CD8-positive, alpha-beta memory T cell (primary cell): ENCODE results near the gene HGFAC. TPM values are rescaled to one million over a fixed set of nuclear protein-coding genes. Genes with fewer than 3 reads are reported as not detected.

Experiments used
- CTCF ChIA-PET: fragments of 350-600 bp; sonication (Branson Sonifier 250); formaldehyde crosslinking; loops from one replicate; lab custom pipeline; 2021; ENCODE audit warnings: antibody characterized with exemption; lab: Charles Lee
- POLR2A ChIA-PET: fragments of 350-600 bp; sonication (Branson Sonifier 250); formaldehyde crosslinking; loops from one replicate; lab custom pipeline; 2021; ENCODE audit warnings: antibody characterized with exemption; lab: Charles Lee
- DNase-seq, 5 donors: peaks; one replicate each; pipeline versions ENCODE4 v3.0.0 to v3.0.0-alpha.2; 2020 to 2022; ENCODE audit warnings: mixed read lengths in 1 of 5
- H3K27ac ChIP-seq: one replicate; pipeline ENCODE4 v1.7.0; 2013; ENCODE audit warnings: low read depth, mild to moderate bottlenecking, low read length, moderate library complexity
- H3K27me3 ChIP-seq: 2 replicates; pipeline ENCODE4 v1.7.0; 2013; ENCODE audit warnings: low read length, mild to moderate bottlenecking; ENCODE audit not compliant: insufficient read depth, poor library complexity, severe bottlenecking
- H3K36me3 ChIP-seq: 2 replicates; pipeline ENCODE4 v1.7.0; 2013; ENCODE audit warnings: mild to moderate bottlenecking, low read length, moderate library complexity; ENCODE audit not compliant: insufficient read depth
- H3K4me1 ChIP-seq: 2 replicates; pipeline ENCODE4 v1.7.0; 2013; ENCODE audit warnings: mild to moderate bottlenecking, low read length, moderate library complexity; ENCODE audit not compliant: insufficient read depth
- H3K4me3 ChIP-seq: 2 replicates; pipeline ENCODE4 v1.7.0; 2013; ENCODE audit warnings: mild to moderate bottlenecking, low read length
- H3K9me3 ChIP-seq: 2 replicates; pipeline ENCODE4 v1.7.0; 2013; ENCODE audit warnings: mild to moderate bottlenecking, low read length
- H3K27ac Mint-ChIP-seq, 8 donors: one replicate each; pipeline ENCODE4 v1.8.0; 2020 to 2021; ENCODE audit warnings: mixed read lengths in 8 of 8, mild to moderate bottlenecking in 6 of 8, inconsistent platforms in 3 of 8, moderate library complexity in 3 of 8
- H3K27me3 Mint-ChIP-seq, 2 donors: one replicate each; pipeline ENCODE4 v1.8.0; 2020 to 2021; ENCODE audit warnings: mixed read lengths in 2 of 2, mild to moderate bottlenecking in 1 of 2, moderate library complexity in 1 of 2
- H3K36me3 Mint-ChIP-seq, 3 donors: one replicate each; pipeline ENCODE4 v1.8.0; 2020 to 2021; ENCODE audit warnings: mixed read lengths in 3 of 3, inconsistent platforms in 1 of 3, mild to moderate bottlenecking in 1 of 3
- H3K4me1 Mint-ChIP-seq, 3 donors: one replicate each; pipeline ENCODE4 v1.8.0; 2020 to 2021; ENCODE audit warnings: mixed read lengths in 3 of 3, inconsistent platforms in 1 of 3, mild to moderate bottlenecking in 1 of 3
- H3K4me3 Mint-ChIP-seq, 7 donors: one replicate each; pipeline ENCODE4 v1.8.0; 2020 to 2021; ENCODE audit warnings: mixed read lengths in 7 of 7, mild to moderate bottlenecking in 6 of 7, moderate library complexity in 4 of 7, inconsistent platforms in 2 of 7
- H3K9me3 Mint-ChIP-seq, 5 donors: one replicate each; pipeline ENCODE4 v1.8.0; 2020 to 2022; ENCODE audit warnings: mixed read lengths in 5 of 5, mild to moderate bottlenecking in 3 of 5, moderate library complexity in 2 of 5, inconsistent platforms in 1 of 5
- polyA plus RNA-seq: library from polyadenylated mRNA; unstranded; fragments of 300-500 nt; fragmentation: Illumina TruSeq; gene quantifications from one replicate; pipeline ENCODE4 v1.2.3, GENCODE V29; 2021
- total RNA-seq, 2 experiments: library from RNA; stranded (reverse); gene quantifications; one replicate each; pipeline ENCODE4 v1.2.3, GENCODE V29; 2021

HGFAC gene
- total RNA-seq (not detected), polyA plus RNA-seq (not detected)

DNA sequence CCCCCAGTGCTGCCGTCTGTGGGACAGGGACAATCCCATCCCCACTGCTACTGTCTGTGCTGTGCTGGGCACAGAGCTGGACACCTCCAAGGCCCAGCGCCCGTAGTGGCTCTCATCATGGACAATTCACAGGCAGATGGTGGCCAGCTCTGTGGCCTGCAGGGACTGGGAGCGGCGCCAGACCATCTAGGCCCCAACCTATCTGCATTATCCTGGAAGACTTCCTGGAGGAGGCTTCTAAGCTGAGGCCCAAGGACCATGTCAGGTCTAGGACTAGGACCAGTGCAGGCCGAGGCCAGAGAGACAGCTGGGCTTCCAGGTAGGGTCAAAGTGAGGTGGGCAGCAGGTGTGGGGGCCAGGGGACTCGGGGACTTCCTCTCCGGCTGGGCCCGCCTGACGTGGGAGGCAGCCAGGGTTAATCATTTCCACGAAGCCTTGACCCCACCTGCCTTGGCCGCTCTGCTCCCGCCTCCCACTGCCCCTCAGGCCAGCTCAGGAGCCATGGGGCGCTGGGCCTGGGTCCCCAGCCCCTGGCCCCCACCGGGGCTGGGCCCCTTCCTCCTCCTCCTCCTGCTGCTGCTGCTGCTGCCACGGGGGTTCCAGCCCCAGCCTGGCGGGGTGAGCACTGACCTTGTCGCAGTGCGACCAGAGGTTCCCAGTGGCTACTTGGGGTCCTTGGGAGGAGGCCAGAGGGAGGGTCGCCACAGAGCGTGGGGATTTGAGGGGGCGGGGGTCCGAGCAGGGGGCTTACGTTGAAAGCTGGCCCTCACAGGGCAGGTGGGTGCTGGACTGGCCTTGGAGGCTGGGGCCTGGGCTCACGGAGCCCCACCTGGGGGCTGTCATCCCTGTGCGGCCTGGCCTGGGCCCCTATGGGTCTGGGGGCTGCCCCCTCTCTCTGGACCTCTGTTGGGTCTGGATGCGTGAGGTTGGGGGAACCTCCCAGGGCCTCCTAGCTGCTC, at the start of gene HGFAC:
TSS of gene HGFAC (plus strand) at position 468 of the 959 bp plus-strand sequence. CDS start at position 502, 34 bp downstream.
- ChIA-PET CTCF (interaction anchor here (0.8 to 2.4 kb wide), 2 partner anchors 334 to 439 kb away, joined by 3 to 7 read pairs; no protein-coding TSS in a partner anchor), POLR2A (no interaction called here)
- Histone ChIP-seq H3K4me3 (no peak within 1 kb of the TSS), H3K36me3 (no peaks in the 10 kb centered on the region), H3K27me3 (no peaks in the 10 kb centered on the region), H3K27ac (no peak within 1 kb of the TSS), H3K4me1 (no peaks in the 10 kb centered on the region), H3K9me3 (no peaks in the 10 kb centered on the region)
- H3K27me3 Mint-ChIP-seq, result no peaks in the 10 kb centered on the region
- H3K27ac Mint-ChIP-seq, result no peak within 1 kb of the TSS
- DNase-seq, result no peak
- no peaks in the 10 kb centered on the region for H3K4me1 Mint-ChIP-seq
- H3K4me3 Mint-ChIP-seq, result no peak within 1 kb of the TSS
- no peaks in the 10 kb centered on the region for H3K9me3 Mint-ChIP-seq
- no peaks in the 10 kb centered on the region for H3K36me3 Mint-ChIP-seq

DNA sequence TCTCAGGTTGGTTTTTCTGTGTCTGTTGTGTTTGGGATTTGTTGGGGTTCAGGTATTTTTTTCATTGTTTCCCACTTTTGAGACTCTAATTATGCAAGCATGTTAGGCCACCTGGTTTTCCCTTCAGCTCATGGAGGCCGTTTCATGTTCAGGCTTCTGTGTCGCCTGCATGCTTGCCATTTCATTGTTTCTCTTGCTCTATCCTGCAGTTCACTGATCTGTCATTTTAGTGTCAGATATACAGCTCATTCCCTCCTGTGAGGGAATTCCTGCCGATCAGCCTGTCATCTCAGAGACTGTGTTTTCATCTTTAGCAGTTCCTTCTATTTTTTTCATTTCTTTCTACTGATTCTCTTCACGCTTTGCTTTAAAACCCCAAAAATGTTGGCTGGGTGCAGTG, 49.4 kb upstream of the HGFAC start:
- Histone ChIP-seq H3K4me1 (no peaks in the 10 kb centered on the region), H3K27ac (no peak overlapping the region), H3K27me3 (no peaks in the 10 kb centered on the region), H3K36me3 (no peaks in the 10 kb centered on the region), H3K9me3 (no peaks in the 10 kb centered on the region), H3K4me3 (no peak overlapping the region)
- POLR2A ChIA-PET, result no interaction called here
- CTCF ChIA-PET, result no interaction called here
- no peak overlapping the region for H3K4me3 Mint-ChIP-seq
- no peak overlapping the region for H3K27ac Mint-ChIP-seq
- H3K4me1 Mint-ChIP-seq, result no peaks in the 10 kb centered on the region
- DNase-seq, result no peak
- H3K36me3 Mint-ChIP-seq, result no peaks in the 10 kb centered on the region
- H3K27me3 Mint-ChIP-seq, result peaks cover 9 to 20% of the 10 kb centered on the region in 2 donors
- H3K9me3 Mint-ChIP-seq, result peaks cover 0 to 2% (median 0%) of the 10 kb centered on the region in 5 donors

DNA sequence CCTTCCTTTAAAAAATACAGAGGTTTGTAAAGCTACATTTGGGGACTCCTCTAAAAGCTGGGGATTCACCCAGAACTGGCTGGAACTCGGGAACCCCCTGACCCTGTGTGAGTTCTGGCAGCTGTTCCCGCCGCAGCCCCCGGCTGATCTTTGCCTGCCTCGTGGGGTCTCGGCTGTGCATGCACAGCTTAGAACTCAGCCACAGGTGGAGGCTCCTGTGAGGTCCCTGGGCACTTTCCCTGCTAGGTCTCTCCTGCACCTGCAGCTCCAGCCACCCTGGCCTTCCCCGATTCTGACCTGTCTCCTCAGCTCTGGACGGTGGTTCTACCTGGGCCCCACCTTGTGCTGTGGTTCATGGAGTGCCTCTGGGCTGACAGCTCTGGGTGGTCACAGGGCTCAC, 48.6 kb upstream of the HGFAC start:
- H3K27me3 Mint-ChIP-seq, result peaks cover 7 to 15% of the 10 kb centered on the region in 2 donors
- Histone ChIP-seq H3K9me3 (no peaks in the 10 kb centered on the region), H3K4me1 (no peaks in the 10 kb centered on the region), H3K27ac (no peak overlapping the region), H3K4me3 (no peak overlapping the region), H3K36me3 (no peaks in the 10 kb centered on the region), H3K27me3 (no peaks in the 10 kb centered on the region)
- H3K27ac Mint-ChIP-seq, result peak overlapping the region in 1 of 8 donors; percentile 14
- POLR2A ChIA-PET, result no interaction called here
- no peaks in the 10 kb centered on the region for H3K36me3 Mint-ChIP-seq
- H3K9me3 Mint-ChIP-seq, result peaks cover 0 to 2% (median 0%) of the 10 kb centered on the region in 5 donors
- no peak for DNase-seq
- CTCF ChIA-PET, result interaction anchor here (0.6 kb wide), 1 partner anchor 194 kb away, joined by 3 read pairs; no protein-coding TSS in a partner anchor
- H3K4me3 Mint-ChIP-seq, result no peak overlapping the region
- H3K4me1 Mint-ChIP-seq, result no peaks in the 10 kb centered on the region

- no peak overlapping the region for H3K4me3 ChIP-seq
- ChIA-PET CTCF (no interaction called here), POLR2A (no interaction called here)
- H3K27me3 ChIP-seq, result no peaks in the 10 kb centered on the region
- no peaks in the 10 kb centered on the region for H3K36me3 ChIP-seq
- no peak overlapping the region for H3K27ac ChIP-seq
- Mint-ChIP-seq H3K27me3 (peaks cover 3 to 10% of the 10 kb centered on the region in 2 donors), H3K27ac (no peak overlapping the region), H3K4me3 (no peak overlapping the region), H3K9me3 (peaks cover 0 to 2% (median 0%) of the 10 kb centered on the region in 5 donors), H3K4me1 (no peaks in the 10 kb centered on the region), H3K36me3 (no peaks in the 10 kb centered on the region)
- no peaks in the 10 kb centered on the region for H3K9me3 ChIP-seq
- no peaks in the 10 kb centered on the region for H3K4me1 ChIP-seq
- DNase-seq, result no peak
Observed at GRCh38 chr4:3396600-3396999, 45.2 kb upstream of the HGFAC start.

- Histone ChIP-seq H3K4me3 (no peak overlapping the region), H3K9me3 (no peaks in the 10 kb centered on the region), H3K27ac (no peak overlapping the region), H3K36me3 (no peaks in the 10 kb centered on the region), H3K27me3 (no peaks in the 10 kb centered on the region), H3K4me1 (no peaks in the 10 kb centered on the region)
- DNase-seq, result no peak
- Mint-ChIP-seq H3K9me3 (peaks cover 0 to 2% (median 0%) of the 10 kb centered on the region in 5 donors), H3K36me3 (no peaks in the 10 kb centered on the region), H3K27me3 (peaks cover 3 to 10% of the 10 kb centered on the region in 2 donors), H3K4me3 (no peak overlapping the region), H3K4me1 (no peaks in the 10 kb centered on the region), H3K27ac (peak overlapping the region in 1 of 8 donors; percentile 54)
- POLR2A ChIA-PET, result no interaction called here
- CTCF ChIA-PET, result no interaction called here
Observed at GRCh38 chr4:3397128-3397527, 44.6 kb upstream of the HGFAC start.

DNA sequence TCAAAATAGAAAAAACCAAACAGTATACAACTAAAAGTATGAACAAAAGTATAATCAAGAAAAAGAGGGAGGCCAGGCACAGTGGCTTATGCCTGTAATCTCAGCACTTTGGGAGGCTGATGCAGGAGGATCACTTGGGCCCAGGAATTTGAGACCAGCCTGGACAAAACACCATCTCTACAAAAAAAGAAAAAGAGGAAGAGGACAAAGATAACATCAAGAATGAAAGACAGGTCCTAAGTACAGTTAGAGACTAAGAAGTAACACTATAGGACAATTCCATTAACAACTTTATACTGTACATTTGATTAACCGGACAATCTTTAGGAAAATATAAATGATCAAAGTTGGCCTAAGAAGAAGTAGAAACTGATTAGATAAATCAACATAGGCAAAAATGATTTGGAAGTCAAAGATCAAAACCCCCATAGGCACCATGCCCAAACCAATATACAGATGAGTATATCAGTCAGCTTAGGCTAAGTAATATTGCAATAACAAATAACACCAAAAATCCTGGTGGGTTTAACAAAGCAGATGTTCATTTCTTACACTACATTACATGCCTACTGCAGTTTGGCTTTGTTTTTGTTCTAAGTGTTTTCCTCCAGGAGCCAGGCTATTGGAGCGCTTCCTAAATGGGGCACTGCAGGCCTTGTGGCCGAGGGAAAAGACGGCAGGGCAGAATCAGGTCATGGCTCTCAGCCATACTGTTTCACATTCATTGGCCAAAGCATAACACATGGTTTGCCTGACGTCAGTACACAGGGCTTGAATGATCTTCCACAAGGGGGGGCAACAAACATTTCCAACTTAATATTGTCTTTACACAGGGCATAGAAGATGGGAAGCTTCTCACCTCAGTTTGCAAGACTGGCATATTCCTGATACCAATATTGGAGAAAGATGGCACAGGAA, 42.2 kb upstream of the HGFAC start:
- ChIA-PET POLR2A (no interaction called here), CTCF (no interaction called here)
- H3K27me3 Mint-ChIP-seq, result peaks cover 0 to 10% of the 10 kb centered on the region in 2 donors
- DNase-seq, result no peak
- H3K4me3 Mint-ChIP-seq, result no peak overlapping the region
- no peaks in the 10 kb centered on the region for H3K36me3 ChIP-seq
- H3K27ac ChIP-seq, result no peak overlapping the region
- peaks cover 0 to 2% (median 0%) of the 10 kb centered on the region in 5 donors for H3K9me3 Mint-ChIP-seq
- H3K4me1 Mint-ChIP-seq, result no peaks in the 10 kb centered on the region
- H3K27me3 ChIP-seq, result no peaks in the 10 kb centered on the region
- no peaks in the 10 kb centered on the region for H3K36me3 Mint-ChIP-seq
- no peak overlapping the region for H3K4me3 ChIP-seq
- H3K4me1 ChIP-seq, result no peaks in the 10 kb centered on the region
- H3K9me3 ChIP-seq, result no peaks in the 10 kb centered on the region
- no peak overlapping the region for H3K27ac Mint-ChIP-seq

- Histone ChIP-seq H3K4me1 (no peaks in the 10 kb centered on the region), H3K27ac (no peak overlapping the region), H3K36me3 (no peaks in the 10 kb centered on the region), H3K9me3 (no peaks in the 10 kb centered on the region), H3K27me3 (no peaks in the 10 kb centered on the region), H3K4me3 (no peak overlapping the region)
- Mint-ChIP-seq H3K9me3 (no peaks in the 10 kb centered on the region), H3K4me1 (no peaks in the 10 kb centered on the region), H3K36me3 (no peaks in the 10 kb centered on the region), H3K4me3 (no peak overlapping the region), H3K27me3 (peaks cover 0 to 1% of the 10 kb centered on the region in 2 donors), H3K27ac (no peak overlapping the region)
- ChIA-PET POLR2A (no interaction called here), CTCF (no interaction called here)
- no peak for DNase-seq
Observed at GRCh38 chr4:3401436-3402171, 40.2 kb upstream of the HGFAC start.
